Measurements from ENCODE around the gene TCP1.
"Not testable (repeated sequence)": the region's sequence is repeated elsewhere in the genome, so short reads cannot be mapped to it uniquely, and the experiment has no call there.

The TCP1 gene

GRCh38 chr6:159817951-159818739, 28.7 kb upstream of the TCP1 start:
- no peak for DNase-seq (ENCODE audit: low spot score)

DNA sequence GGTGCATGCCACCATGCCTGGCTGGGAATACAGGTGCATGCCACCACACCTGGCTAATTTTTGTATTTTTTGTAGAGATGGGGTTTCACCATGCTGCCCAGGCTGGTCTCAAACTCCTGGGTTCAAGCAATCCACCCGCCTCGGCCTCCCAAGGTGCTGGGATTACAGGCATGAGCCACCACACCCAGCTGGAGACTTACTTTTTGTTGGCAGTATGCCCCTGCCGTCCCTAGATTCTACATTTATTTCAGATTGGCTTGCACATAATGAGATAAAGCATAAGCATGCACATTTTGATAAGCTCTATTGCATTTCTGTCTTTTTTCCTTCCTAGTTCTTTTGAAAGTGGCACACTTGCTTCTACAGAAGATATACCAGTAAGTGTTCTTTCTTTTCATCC, 27.4 kb upstream of the TCP1 start:
- DNase-seq (ENCODE audit: low spot score): not testable (repeated sequence)

DNA sequence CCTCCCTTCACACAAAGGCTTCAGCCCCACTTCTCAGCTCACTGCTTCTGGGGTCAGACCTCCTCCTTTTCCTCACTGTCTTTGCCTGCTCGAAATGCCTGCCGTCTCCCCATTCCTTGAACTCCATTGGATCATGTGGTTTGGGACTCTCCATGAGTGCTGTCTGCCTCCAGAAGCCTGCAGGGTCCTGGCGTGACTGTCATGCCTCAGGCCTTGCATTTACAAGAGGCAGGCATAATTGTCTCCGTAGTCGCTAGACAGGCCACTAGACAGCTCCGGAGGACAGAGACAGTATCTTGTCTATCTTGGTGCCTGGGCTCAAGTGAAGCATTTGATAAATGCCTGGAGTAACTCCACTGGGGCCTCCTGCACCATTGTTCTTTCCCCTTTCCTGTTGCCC, 26.0 kb upstream of the TCP1 start:
- no peak for DNase-seq (ENCODE audit: low spot score)

- no peak for DNase-seq (ENCODE audit: low spot score)
These were observed 24.4 kb upstream of the TCP1 start for GRCh38 chr6:159813781-159814180.

GRCh38 chr6:159809149-159809548, 19.7 kb upstream of the TCP1 start:
- DNase-seq (ENCODE audit: low spot score): no peak

- no peak for DNase-seq (ENCODE audit: low spot score)
These were observed 19.2 kb upstream of the TCP1 start for GRCh38 chr6:159808647-159809046.

DNA sequence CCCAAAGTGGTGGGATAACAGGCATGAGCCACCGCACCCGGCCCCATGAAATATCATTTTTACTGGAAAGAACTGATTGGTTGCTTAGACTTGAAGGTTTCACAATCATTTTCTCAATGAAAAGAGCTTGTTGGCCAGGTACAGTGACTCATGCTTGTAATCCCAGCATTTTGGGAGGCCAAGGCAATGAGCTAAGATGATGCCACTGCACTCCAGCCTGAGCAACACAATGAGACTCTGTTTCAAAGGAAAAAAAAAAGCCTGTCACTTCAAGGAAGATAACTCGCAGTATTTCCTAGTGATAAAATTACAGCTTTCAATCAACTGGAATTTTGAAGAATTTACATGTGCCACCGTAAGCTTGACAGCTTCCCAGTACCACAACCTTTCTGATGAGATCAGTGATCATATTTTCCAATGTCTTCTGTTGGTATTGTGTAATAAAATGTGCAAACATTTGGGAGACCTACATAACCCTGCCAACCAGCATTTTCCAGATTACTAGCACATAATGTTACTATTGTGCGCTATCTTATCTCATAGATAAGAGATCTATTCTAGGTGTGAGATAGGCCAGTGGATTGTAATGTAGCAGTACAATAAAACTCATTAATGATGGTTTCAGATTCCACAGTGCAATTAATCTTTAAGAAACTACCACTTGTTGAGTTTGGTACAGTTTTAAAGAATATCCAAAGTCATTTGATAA, 17.9 kb upstream of the TCP1 start:
- DNase-seq (ENCODE audit: low spot score): no peak

GRCh38 chr6:159806021-159806458, 16.6 kb upstream of the TCP1 start:
- DNase-seq (ENCODE audit: low spot score): no peak

DNA sequence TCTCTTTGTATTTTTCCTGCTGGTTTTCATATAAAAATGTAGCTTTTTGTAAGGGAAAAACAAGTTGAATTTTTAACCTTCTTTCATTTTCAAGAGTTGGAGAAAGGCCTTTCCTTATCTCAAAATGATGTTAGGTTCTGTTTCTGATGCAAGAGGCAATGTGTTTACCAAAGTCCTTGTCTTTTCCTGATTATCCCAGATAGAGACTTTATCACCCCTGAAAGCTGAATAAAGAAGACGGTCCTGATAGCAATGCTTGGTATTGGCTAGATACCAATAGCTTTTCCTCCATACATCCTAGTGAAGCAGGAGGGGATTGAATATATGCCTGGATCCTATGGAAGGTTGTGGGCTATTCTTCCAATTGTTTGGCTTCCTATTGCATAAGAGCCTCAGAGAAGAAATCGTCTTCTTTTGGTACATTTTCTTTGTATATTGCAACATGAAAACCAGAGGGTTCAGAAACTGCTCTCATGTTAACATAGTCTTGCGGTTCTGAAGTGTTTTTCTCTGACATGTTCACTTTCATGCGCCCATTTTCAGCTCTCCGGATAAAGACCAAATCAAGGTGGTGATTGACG, 16.1 kb upstream of the TCP1 start:
- no peak for DNase-seq (ENCODE audit: low spot score)

DNA sequence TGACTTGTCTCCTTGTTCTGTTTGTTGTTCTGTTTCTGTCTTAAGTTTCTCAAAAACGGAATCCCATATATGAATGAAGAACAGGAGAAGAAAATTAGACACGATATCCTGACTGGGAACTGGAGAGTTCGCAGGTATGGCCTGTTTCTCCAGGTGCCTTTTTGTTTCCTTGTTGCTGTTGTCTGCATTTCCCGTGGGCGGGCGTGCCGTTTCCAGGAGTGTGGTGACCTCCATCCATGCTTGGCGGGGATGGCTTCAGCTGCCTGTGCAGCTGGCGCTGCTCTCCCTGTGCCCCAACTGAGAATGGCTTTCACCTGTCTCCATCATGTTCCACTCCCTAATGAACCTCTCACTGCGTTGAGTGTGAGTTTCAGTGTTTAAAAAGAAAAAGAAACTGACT, 15.1 kb upstream of the TCP1 start:
- no peak for DNase-seq (ENCODE audit: low spot score)

GRCh38 chr6:159801935-159802334, 12.5 kb upstream of the TCP1 start:
- DNase-seq (ENCODE audit: low spot score): no peak

DNA sequence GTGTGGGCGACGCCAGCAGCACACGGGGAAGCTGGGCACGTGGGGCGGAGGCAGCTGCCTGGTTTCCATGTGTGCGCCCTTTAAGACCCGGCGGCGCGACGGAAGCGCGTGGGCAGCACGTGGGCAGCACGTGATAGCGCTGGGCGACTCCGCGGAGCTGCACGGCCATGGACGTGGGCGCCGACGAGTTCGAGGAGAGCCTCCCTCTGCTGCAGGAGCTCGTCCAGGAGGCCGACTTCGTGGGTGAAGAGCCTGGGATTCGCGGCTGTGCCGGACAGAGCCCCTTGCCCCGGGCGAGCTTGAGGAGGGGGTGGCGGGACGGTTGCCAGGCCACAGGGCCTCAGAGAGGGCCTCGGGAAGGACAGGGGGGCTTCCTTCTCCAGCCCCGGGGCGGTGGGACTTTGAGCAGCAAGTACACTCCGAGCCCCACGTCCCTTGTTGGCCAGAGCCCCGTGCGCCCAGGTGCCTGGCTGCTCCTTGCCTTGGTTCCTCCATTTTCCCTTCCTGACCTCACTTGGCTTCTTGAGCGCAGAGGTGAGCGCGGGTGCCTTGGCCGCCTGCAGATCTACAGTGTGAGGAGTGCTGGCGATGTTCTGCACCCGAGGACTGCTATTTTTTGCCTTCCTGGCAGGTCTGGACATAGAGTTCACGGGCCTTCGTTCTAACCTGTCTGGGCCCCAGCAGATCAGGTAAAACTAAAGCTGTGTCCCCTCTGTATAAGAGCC, 10.9 kb upstream of the TCP1 start, which contains the start of gene PNLDC1:
TSS of gene PNLDC1 (plus strand) at position 136 of the 725 bp plus-strand sequence. CDS start at position 168, 32 bp downstream.
- DNase-seq (ENCODE audit: low spot score): no peak

- DNase-seq (ENCODE audit: low spot score): no peak
These were observed 8.2 kb upstream of the TCP1 start for GRCh38 chr6:159797554-159797953.

GRCh38 chr6:159794976-159795375, 5.6 kb upstream of the TCP1 start:
- not testable (repeated sequence) for DNase-seq (ENCODE audit: low spot score)

DNA sequence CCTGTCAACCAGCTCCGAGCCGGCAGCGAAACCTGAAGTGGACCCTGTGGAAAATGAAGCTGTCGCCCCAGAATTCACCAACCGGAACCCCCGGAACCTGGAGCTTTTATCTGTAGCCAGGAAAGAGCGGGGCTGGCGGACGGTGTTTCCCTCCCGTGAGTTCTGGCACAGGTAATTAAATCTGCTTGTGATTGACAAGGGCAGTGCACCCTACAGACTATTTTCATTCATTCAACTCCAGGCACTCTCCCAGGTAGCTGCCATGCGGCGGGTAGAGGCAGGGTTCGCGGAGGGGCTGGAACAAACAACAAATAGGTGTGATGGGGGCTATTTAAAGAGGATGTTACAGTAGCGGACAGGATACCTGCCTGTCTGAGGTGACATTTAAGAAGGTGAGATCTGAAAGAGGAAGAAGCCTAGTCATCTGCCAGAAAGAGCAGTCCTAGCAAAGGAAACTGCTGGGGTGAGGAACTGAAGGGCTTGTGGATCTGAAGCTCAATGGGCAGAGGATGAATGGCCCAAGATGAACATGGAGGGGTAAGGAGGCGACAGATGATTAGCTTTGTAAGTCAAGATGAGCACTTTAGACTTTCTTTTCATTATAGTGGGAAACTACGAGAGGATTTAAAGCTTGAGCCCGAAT, 1.7 kb upstream of the TCP1 start:
- no peak for DNase-seq (ENCODE audit: low spot score)

GRCh38 chr6:159790149-159790955, 950 bp upstream of the TCP1 start, which contains the start of gene MRPL18:
Gene MRPL18 (plus strand): TSS chr6:159790467. CDS start chr6:159790588, 121 bp downstream.
- DNase-seq (ENCODE audit: low spot score): peak; percentile 97

DNA sequence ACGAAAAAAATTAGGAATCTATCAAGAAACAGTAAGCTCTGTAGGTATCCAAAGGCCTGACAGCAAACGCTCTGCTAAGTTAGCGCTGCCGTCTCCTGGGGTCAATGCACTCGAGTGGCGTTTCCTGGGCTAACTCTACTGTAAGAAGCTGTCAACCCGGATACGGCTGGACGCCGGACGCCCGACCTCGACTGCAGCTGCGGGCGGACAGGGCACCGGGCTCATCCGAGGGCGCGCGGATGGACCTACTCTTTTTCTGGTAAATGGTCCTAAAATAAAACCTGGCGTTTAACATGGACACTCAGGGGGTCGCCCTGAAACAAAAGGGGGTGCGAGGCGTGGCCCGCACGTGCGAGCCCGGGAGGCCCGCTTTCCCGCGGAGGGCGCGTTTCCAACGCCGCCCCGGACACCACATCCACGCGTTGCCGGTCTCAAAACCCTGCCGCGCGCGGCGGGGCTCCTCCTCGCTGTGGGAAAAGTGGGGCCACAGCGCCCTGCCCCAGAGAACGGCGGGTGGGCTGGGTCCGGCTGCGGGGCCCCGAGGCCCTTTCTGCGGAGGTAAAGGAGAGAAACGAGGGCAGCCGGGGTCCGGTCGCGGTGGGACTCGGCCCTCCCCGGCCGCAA, 537 bp downstream of the TCP1 start:
- DNase-seq (ENCODE audit: low spot score): peak; percentile 55

DNA sequence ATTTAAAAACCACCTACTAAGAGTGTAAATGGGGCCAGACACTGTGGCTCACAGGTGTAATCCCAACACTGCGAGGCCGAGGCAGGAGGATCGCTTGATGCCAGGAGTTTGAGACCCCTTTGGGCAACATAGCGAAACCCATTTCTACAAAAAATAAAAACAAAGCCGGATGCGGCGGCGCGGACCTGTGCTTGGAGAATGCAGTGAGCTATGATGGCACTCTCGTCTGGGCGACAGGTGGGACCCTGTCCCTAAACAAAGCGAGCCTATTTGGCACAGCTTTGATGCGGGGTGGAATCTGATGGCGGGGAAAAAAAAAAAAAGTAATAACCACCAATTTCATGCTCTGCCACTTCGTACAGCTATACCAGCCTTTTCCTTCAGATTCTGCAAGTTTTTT, 1.1 kb downstream of the TCP1 start:
- no peak for DNase-seq (ENCODE audit: low spot score)

- DNase-seq (ENCODE audit: low spot score): no peak
These were observed 10.8 kb downstream of the TCP1 start for GRCh38 chr6:159778542-159779103.

GRCh38 chr6:159778131-159778530, 11.3 kb downstream of the TCP1 start:
- DNase-seq (ENCODE audit: low spot score): no peak

All from GM03348 (cell line).